Cardiac muscle cell (in vitro differentiated cells and primary cell): ENCODE results near the gene MTG1. TPM values are rescaled to one million over a fixed set of nuclear protein-coding genes. Genes with fewer than 3 reads are reported as not detected.

Experiments used
- DNase-seq, 2 donors: peaks; one replicate each; pipeline versions ENCODE4 v3.0.0 to v3.0.0-alpha.2; 2010 to 2017; ENCODE audit warnings: low read depth in 1 of 2, low spot score in 1 of 2
- H3K27ac ChIP-seq: fragments of 200-600 bp; sonication (generic); 2 replicates; pipeline ENCODE4 v1.5.1; 2016
- H3K27me3 ChIP-seq: fragments of 200-600 bp; sonication (generic); 2 replicates; pipeline ENCODE4 v1.6.0; 2016; ENCODE audit warnings: control low read depth
- H3K36me3 ChIP-seq: fragments of 200-600 bp; sonication (generic); 2 replicates; pipeline ENCODE4 v1.5.1; 2016; ENCODE audit warnings: control low read depth
- H3K4me1 ChIP-seq: fragments of 200-600 bp; sonication (generic); 2 replicates; pipeline ENCODE4 v1.8.1; 2017; ENCODE audit warnings: low read depth, mild to moderate bottlenecking, mixed run types
- H3K4me3 ChIP-seq: fragments of 200-600 bp; sonication (generic); 2 replicates; pipeline ENCODE4 v1.5.1; 2016; ENCODE audit warnings: mild to moderate bottlenecking
- H3K9me3 ChIP-seq: fragments of 200-600 bp; sonication (generic); 2 replicates; pipeline ENCODE4 v1.5.1; 2017; ENCODE audit warnings: low read depth, mild to moderate bottlenecking, control low read depth
- polyA plus RNA-seq: library from polyadenylated mRNA; unstranded; fragments of >200 nt; fragmentation: Nextera tagmentation; extraction: Ambion mirVana; gene quantifications from 2 replicates; pipeline ENCODE4 v1.2.1, GENCODE V29; 2016
- total RNA-seq: library from RNA; depleted of rRNA; stranded (reverse); fragments of >200 nt; gene quantifications from 2 replicates; pipeline ENCODE4 v1.2.3, GENCODE V29; 2016
- TF ChIP-seq, protein P1 (sequence below): IDR thresholded peaks from 2 replicates; pipeline ENCODE4 v1.5.1; 2012; ENCODE audit warnings: low read depth, mild to moderate bottlenecking, low read length

MTG1 gene
- total and polyA plus RNA-seq, 2 experiments from 2014 or later: 35.3 to 123 TPM

DNA sequence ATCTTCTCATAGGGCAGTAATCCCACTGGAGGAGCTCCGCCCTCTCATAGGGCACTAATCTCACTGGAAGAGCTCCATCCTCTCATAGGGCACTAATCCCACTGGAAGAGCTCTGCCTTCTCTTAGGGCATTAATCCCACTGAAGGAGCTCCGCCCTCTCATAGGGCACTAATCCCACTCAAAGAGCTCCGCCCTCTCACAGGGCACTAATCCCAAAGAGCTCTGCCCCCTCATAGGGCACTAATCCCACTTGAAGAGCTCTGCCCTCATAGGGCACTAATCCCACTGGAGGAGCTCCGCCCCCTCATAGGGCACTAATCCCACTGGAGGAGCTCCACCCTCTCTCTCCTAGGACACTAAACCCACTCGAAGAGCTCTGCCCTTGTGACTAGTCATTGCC is 32.7 kb upstream of the MTG1 start:
- no peaks in the 10 kb centered on the region for H3K9me3 ChIP-seq
- peaks cover 27% of the 10 kb centered on the region for H3K36me3 ChIP-seq
- TF ChIP-seq, protein P1, sequence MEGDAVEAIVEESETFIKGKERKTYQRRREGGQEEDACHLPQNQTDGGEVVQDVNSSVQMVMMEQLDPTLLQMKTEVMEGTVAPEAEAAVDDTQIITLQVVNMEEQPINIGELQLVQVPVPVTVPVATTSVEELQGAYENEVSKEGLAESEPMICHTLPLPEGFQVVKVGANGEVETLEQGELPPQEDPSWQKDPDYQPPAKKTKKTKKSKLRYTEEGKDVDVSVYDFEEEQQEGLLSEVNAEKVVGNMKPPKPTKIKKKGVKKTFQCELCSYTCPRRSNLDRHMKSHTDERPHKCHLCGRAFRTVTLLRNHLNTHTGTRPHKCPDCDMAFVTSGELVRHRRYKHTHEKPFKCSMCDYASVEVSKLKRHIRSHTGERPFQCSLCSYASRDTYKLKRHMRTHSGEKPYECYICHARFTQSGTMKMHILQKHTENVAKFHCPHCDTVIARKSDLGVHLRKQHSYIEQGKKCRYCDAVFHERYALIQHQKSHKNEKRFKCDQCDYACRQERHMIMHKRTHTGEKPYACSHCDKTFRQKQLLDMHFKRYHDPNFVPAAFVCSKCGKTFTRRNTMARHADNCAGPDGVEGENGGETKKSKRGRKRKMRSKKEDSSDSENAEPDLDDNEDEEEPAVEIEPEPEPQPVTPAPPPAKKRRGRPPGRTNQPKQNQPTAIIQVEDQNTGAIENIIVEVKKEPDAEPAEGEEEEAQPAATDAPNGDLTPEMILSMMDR: no peak
- H3K27ac ChIP-seq: peak overlapping the region; percentile 34
- no peaks in the 10 kb centered on the region for H3K27me3 ChIP-seq
- no peak overlapping the region for H3K4me3 ChIP-seq
- H3K4me1 ChIP-seq: peaks cover 5% of the 10 kb centered on the region
- DNase-seq: no peak

DNA sequence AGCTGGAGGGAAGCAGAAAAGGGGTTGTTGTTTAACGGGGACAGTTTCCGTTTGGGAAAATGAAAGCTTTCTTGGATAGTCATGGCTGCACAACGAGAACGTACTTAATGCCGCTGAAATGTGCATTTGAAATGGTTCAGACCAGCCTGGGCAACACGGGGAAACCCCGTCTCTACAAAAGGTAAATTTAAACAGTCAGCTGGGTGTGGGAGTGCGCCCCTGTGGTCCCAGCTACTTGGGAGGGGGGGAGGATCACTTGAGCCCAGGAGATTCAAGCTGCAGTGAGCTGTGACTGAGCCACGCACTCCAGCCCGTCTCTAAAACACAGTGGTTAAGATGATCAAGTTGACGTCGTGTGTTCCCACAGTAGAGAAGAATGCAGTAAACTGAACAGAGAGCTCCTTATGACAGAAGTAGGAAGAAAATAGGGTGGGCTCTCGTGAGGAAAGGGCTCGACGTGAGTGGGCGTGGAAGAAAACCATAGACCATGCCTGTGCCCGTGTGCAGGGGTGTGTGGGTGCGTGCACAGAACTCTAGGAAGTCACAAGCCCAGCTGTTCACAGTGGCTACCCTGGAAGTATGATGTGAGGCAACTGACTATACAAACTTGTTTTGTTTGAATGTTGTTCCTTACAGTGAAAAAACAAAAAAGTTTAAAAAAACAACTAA is 32.0 kb upstream of the MTG1 start:
- peaks cover 33% of the 10 kb centered on the region for H3K36me3 ChIP-seq
- H3K4me1 ChIP-seq: peaks cover 5% of the 10 kb centered on the region
- H3K9me3 ChIP-seq: no peaks in the 10 kb centered on the region
- no peak overlapping the region for H3K4me3 ChIP-seq
- peak overlapping the region; percentile 34 for H3K27ac ChIP-seq
- no peak for DNase-seq
- H3K27me3 ChIP-seq: no peaks in the 10 kb centered on the region
- TF ChIP-seq, protein P1: no peak

DNA sequence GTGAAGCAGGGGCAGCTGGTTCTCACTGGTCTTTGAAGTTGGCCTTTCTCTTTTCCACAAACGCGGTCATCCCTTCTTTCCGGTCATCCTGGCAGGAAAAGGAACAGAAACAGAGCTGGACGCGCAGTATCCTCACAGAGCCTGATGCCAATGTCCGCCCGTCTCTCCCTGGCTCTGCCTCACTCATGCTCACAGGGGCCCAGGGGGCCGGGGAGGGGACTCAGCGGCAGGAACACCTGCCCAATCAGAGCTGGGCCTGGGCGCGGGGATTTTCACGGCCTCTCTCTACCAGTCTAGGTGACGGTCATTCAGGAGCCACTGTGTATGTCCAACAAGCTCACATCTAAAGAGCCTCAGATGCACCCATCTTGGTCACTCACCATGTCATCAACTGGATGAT is 31.1 kb upstream of the MTG1 start:
- TF ChIP-seq, protein P1: no peak
- no peak overlapping the region for H3K27ac ChIP-seq
- no peak for DNase-seq
- H3K4me3 ChIP-seq: no peak overlapping the region
- peaks cover 35% of the 10 kb centered on the region for H3K36me3 ChIP-seq
- no peaks in the 10 kb centered on the region for H3K27me3 ChIP-seq
- no peaks in the 10 kb centered on the region for H3K9me3 ChIP-seq
- peaks cover 5% of the 10 kb centered on the region for H3K4me1 ChIP-seq

DNA sequence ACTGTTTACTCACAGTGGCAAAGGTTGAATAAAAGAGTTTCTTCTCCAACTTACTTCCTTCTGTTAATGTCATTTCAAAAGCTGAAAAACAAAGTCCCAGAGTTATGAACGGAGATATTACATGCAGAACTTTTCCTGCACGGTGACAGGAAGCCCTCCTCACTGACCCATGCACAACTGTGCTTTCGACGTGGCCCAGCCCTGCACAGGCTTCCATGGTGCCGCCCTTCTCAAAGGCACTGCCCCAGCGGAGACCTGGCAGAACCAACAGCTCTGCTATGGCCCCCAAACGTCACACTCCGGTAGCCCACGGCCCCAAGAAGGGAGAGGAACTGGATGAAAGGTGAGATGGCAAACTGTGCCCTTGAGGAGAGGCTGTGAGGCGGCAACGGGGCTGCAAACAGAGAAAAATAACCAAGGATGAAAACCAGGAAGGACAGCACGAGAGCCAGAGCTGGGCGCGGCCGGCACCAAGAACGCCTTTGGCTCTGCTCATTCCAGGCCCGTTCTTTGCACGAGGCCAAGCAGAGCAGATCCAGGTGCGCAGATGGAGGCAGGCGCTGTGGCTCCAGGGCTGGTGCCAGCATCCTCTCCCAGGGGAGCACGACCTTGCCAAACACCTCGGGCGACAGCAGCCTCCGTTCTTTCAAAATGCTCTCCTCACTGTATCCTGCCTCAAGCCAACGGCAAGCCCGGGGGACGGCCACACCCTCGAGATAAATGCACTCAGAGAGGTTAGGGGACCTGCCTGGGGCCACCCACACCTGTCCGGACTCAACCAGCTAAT is 29.1 kb upstream of the MTG1 start:
- Histone ChIP-seq H3K36me3 (peaks cover 50% of the 10 kb centered on the region), H3K27me3 (no peaks in the 10 kb centered on the region)

DNA sequence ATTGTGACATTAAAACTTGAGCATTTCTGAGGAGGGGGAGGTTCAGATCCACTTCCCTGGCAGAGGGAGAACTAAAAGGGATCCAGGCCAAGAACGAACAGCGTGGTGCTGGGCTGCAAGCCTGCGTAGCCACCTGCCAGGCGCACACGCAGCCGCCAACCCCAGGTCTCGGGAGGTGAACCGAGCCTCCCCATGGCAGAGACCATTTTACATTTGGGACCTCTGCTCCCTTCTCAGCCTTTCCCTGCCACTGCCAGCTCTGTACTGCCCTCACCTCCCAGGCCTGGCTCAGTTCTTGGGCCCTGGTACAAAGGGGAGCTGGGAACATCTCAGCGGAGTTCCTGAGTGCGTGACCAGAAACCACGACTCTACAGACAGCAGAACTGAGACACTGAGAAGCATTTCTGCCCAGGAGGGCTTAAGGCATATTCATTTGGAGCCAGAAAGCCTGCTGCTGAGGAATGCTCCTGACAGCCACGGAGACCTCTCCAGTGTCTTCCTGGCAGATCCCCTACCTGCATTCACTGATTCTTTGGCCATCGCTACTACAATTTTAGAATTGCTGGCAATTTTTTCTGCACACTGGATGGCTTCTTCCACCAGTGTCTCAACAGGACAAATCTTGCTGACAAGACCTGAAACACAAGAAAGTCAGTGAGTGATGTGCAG is 28.4 kb upstream of the MTG1 start:
- H3K27ac ChIP-seq: no peak overlapping the region
- no peak for DNase-seq
- H3K27me3 ChIP-seq: no peaks in the 10 kb centered on the region
- H3K36me3 ChIP-seq: peaks cover 55% of the 10 kb centered on the region
- H3K9me3 ChIP-seq: no peaks in the 10 kb centered on the region
- no peak overlapping the region for H3K4me3 ChIP-seq
- no peaks in the 10 kb centered on the region for H3K4me1 ChIP-seq
- TF ChIP-seq, protein P1: no peak

More for the DNA sequence above, 29.1 kb upstream of the MTG1 start:
- no peak for DNase-seq
- Histone ChIP-seq H3K4me3 (no peak overlapping the region), H3K4me1 (no peaks in the 10 kb centered on the region), H3K27ac (no peak overlapping the region), H3K9me3 (no peaks in the 10 kb centered on the region)
- TF ChIP-seq, protein P1: no peak
